ENCODE measurements around the gene CALU. TPM values are rescaled to one million over a fixed set of nuclear protein-coding genes. Genes with fewer than 3 reads are reported as not detected.

The CALU gene
- polyA plus RNA-seq, 3 donors, result 13.8 to 44.0 (median 33.2) TPM

- no peak overlapping the region for H3K4me3 Mint-ChIP-seq
- no peak overlapping the region for H3K27ac ChIP-seq (ENCODE audit: low read depth in 1 of 2, low read length in 2 of 2)
- H3K9ac ChIP-seq (ENCODE audit: insufficient read depth, low read length, poor library complexity, severe bottlenecking), result no peak overlapping the region
Measured at GRCh38 chr7:128804484-128804883, 65.3 kb downstream of the CALU start.

DNA sequence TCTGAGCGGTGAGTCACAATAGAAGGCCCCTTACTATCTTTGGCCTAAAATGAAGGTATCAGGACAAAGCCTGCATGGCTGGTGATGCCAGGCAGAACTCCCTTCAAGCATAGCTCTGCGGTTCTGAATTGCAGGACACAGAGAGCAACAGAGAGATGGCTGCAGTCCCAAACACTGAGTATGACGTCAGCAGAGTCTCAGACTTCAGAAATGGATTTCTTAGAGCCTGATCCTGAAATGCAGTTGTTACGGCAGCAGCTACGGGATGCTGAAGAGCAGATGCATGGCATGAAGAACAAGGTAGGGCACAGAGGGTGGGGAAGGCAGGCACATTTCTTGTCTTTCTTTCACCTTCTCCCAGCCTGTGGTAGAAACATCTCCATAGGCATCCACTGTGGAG, 66.1 kb downstream of the CALU start:
- Mint-ChIP-seq H3K27ac (no peak overlapping the region), H3K4me1 (no peaks in the 10 kb centered on the region), H3K4me3 (no peak overlapping the region), H3K9me3 (no peaks in the 10 kb centered on the region), H3K36me3 (no peaks in the 10 kb centered on the region), H3K27me3 (ENCODE audit: low read depth in 3 of 3) (peaks cover 1 to 2% (median 2%) of the 10 kb centered on the region in 3 donors)
- no peak for DNase-seq
- 100% methylated on average over 3 of the region's 5 CpGs for WGBS (ENCODE audit: insufficient coverage)
- intact Hi-C loops (cut with micrococcal nuclease), result no loop called here
- no peak overlapping the region for H3K9ac ChIP-seq (ENCODE audit: insufficient read depth, low read length, poor library complexity, severe bottlenecking)
- H3K79me2 ChIP-seq (ENCODE audit: insufficient read depth, low read length), result no peaks in the 10 kb centered on the region
- no peak overlapping the region for H3K4me3 ChIP-seq (replicated peaks in 1 of 3; ENCODE audit: low read depth in 2 of 3, low read length in 3 of 3)
- H3K27ac ChIP-seq (ENCODE audit: low read depth in 1 of 2, low read length in 2 of 2), result no peak overlapping the region
- no peaks in the 10 kb centered on the region for H3K4me1 ChIP-seq (ENCODE audit: control insufficient read depth in 1 of 2, insufficient read depth in 2 of 2, low read length in 2 of 2)
- no peaks in the 10 kb centered on the region for H3K36me3 ChIP-seq (replicated peaks in 1 of 2; ENCODE audit: control insufficient read depth in 1 of 2, insufficient read depth in 2 of 2, low read length in 2 of 2)
- H3K9me3 ChIP-seq (replicated peaks in 1 of 2; ENCODE audit: control insufficient read depth in 1 of 2, insufficient read depth in 1 of 2, low read length in 2 of 2), result no peaks in the 10 kb centered on the region
- no peaks in the 10 kb centered on the region for H4K20me1 ChIP-seq (ENCODE audit: insufficient read depth, low read length)
- TF ChIP-seq, protein P1, sequence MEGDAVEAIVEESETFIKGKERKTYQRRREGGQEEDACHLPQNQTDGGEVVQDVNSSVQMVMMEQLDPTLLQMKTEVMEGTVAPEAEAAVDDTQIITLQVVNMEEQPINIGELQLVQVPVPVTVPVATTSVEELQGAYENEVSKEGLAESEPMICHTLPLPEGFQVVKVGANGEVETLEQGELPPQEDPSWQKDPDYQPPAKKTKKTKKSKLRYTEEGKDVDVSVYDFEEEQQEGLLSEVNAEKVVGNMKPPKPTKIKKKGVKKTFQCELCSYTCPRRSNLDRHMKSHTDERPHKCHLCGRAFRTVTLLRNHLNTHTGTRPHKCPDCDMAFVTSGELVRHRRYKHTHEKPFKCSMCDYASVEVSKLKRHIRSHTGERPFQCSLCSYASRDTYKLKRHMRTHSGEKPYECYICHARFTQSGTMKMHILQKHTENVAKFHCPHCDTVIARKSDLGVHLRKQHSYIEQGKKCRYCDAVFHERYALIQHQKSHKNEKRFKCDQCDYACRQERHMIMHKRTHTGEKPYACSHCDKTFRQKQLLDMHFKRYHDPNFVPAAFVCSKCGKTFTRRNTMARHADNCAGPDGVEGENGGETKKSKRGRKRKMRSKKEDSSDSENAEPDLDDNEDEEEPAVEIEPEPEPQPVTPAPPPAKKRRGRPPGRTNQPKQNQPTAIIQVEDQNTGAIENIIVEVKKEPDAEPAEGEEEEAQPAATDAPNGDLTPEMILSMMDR (IDR thresholded peaks at IDR 0.05), result no peak
- H3K4me2 ChIP-seq (replicated peaks; ENCODE audit: extremely low read depth, low read length, poor library complexity, severe bottlenecking), result no peak overlapping the region
- no peak overlapping the region for H2AFZ ChIP-seq (ENCODE audit: insufficient read depth, low read depth, low read length, poor library complexity, severe bottlenecking)
- H3K27me3 ChIP-seq (ENCODE audit: control insufficient read depth in 2 of 2, insufficient read depth in 2 of 2, low read length in 2 of 2), result no peaks in the 10 kb centered on the region

More at GRCh38 chr7:128804484-128804883, 65.3 kb downstream of the CALU start:
- Histone ChIP-seq H3K4me1 (ENCODE audit: control insufficient read depth in 1 of 2, insufficient read depth in 2 of 2, low read length in 2 of 2) (no peaks in the 10 kb centered on the region), H2AFZ (ENCODE audit: insufficient read depth, low read depth, low read length, poor library complexity, severe bottlenecking) (no peak overlapping the region), H3K9me3 (replicated peaks in 1 of 2; ENCODE audit: control insufficient read depth in 1 of 2, insufficient read depth in 1 of 2, low read length in 2 of 2) (no peaks in the 10 kb centered on the region), H3K4me3 (replicated peaks in 1 of 3; ENCODE audit: low read depth in 2 of 3, low read length in 3 of 3) (no peak overlapping the region), H4K20me1 (ENCODE audit: insufficient read depth, low read length) (no peaks in the 10 kb centered on the region), H3K4me2 (replicated peaks; ENCODE audit: extremely low read depth, low read length, poor library complexity, severe bottlenecking) (no peak overlapping the region), H3K36me3 (replicated peaks in 1 of 2; ENCODE audit: control insufficient read depth in 1 of 2, insufficient read depth in 2 of 2, low read length in 2 of 2) (no peaks in the 10 kb centered on the region), H3K27me3 (ENCODE audit: control insufficient read depth in 2 of 2, insufficient read depth in 2 of 2, low read length in 2 of 2) (no peaks in the 10 kb centered on the region), H3K79me2 (ENCODE audit: insufficient read depth, low read length) (no peaks in the 10 kb centered on the region)
- H3K27ac Mint-ChIP-seq, result no peak overlapping the region
- no peak for DNase-seq
- peaks cover 2% of the 10 kb centered on the region for H3K4me1 Mint-ChIP-seq
- H3K36me3 Mint-ChIP-seq, result no peaks in the 10 kb centered on the region
- TF ChIP-seq, protein P1 (IDR thresholded peaks at IDR 0.05), result no peak
- 81% methylated on average over 5 of the region's 6 CpGs for WGBS (ENCODE audit: insufficient coverage)
- intact Hi-C loops (cut with micrococcal nuclease), result no loop called here
- H3K9me3 Mint-ChIP-seq, result no peaks in the 10 kb centered on the region
- H3K27me3 Mint-ChIP-seq (ENCODE audit: low read depth in 3 of 3), result peaks cover 1 to 2% (median 2%) of the 10 kb centered on the region in 3 donors

All from CD14-positive monocyte (primary cell).